T-helper 2 cell treated with Interferon-gamma antibody and Interleukin-4, amounts not matched to agents 5 μg/mL and 100 μg/mL, for 36 hours (primary cell): Measurements from ENCODE around the gene ASPG.
A peak's percentile ranks its signal among the peaks of the same experiment; 100 is the strongest.

Experiments
- DNase-seq: peaks from one replicate; pipeline ENCODE4 v3.0.0; 2021; ENCODE audit warnings: low spot score
- H3K27ac Mint-ChIP-seq: one replicate; pipeline ENCODE4 v1.8.0; 2021; ENCODE audit warnings: mild to moderate bottlenecking, mixed read lengths
- H3K27me3 Mint-ChIP-seq: one replicate; pipeline ENCODE4 v1.8.0; 2021; ENCODE audit warnings: low read depth, mixed read lengths
- H3K36me3 Mint-ChIP-seq: one replicate; pipeline ENCODE4 v1.8.0; 2021; ENCODE audit warnings: low read depth, mixed read lengths
- H3K4me1 Mint-ChIP-seq: one replicate; pipeline ENCODE4 v1.8.0; 2021; ENCODE audit warnings: low read depth, mixed read lengths
- H3K4me3 Mint-ChIP-seq: one replicate; pipeline ENCODE4 v1.8.0; 2022; ENCODE audit warnings: mild to moderate bottlenecking, moderate library complexity, mixed read lengths
- H3K9me3 Mint-ChIP-seq: one replicate; pipeline ENCODE4 v1.8.0; 2021; ENCODE audit warnings: mixed read lengths

ASPG gene

GRCh38 chr14:104094056-104094708 is 8.7 kb downstream of the ASPG start:
- Mint-ChIP-seq H3K4me1 (peaks cover 1% of the 10 kb centered on the region), H3K27ac (no peak overlapping the region), H3K4me3 (no peak overlapping the region), H3K9me3 (no peaks in the 10 kb centered on the region), H3K27me3 (no peaks in the 10 kb centered on the region), H3K36me3 (no peaks in the 10 kb centered on the region)
- no peak for DNase-seq

GRCh38 chr14:104094709-104095425 is 9.4 kb downstream of the ASPG start:
- Mint-ChIP-seq H3K4me3 (no peak overlapping the region), H3K27ac (no peak overlapping the region), H3K9me3 (no peaks in the 10 kb centered on the region), H3K27me3 (no peaks in the 10 kb centered on the region), H3K4me1 (peaks cover 1% of the 10 kb centered on the region), H3K36me3 (no peaks in the 10 kb centered on the region)
- peak; percentile 61 for DNase-seq

GRCh38 chr14:104095426-104096310 is 10.2 kb downstream of the ASPG start:
- no peak for DNase-seq
- Mint-ChIP-seq H3K4me1 (peaks cover 1% of the 10 kb centered on the region), H3K4me3 (no peak overlapping the region), H3K27ac (no peak overlapping the region), H3K9me3 (no peaks in the 10 kb centered on the region), H3K27me3 (no peaks in the 10 kb centered on the region), H3K36me3 (no peaks in the 10 kb centered on the region)

GRCh38 chr14:104096318-104096717 is 10.8 kb downstream of the ASPG start:
- H3K36me3 Mint-ChIP-seq = no peaks in the 10 kb centered on the region
- peaks cover 1% of the 10 kb centered on the region for H3K4me1 Mint-ChIP-seq
- DNase-seq = no peak
- H3K9me3 Mint-ChIP-seq = no peaks in the 10 kb centered on the region
- H3K27me3 Mint-ChIP-seq = no peaks in the 10 kb centered on the region
- H3K27ac Mint-ChIP-seq = no peak overlapping the region
- H3K4me3 Mint-ChIP-seq = no peak overlapping the region

GRCh38 chr14:104096751-104097700 is 11.5 kb downstream of the ASPG start:
- no peaks in the 10 kb centered on the region for H3K36me3 Mint-ChIP-seq
- no peak overlapping the region for H3K27ac Mint-ChIP-seq
- no peaks in the 10 kb centered on the region for H3K9me3 Mint-ChIP-seq
- peaks cover 1% of the 10 kb centered on the region for H3K4me1 Mint-ChIP-seq
- no peaks in the 10 kb centered on the region for H3K27me3 Mint-ChIP-seq
- no peak for DNase-seq
- H3K4me3 Mint-ChIP-seq = no peak overlapping the region

GRCh38 chr14:104098272-104099095 is 13.0 kb downstream of the ASPG start:
- Mint-ChIP-seq H3K27me3 (no peaks in the 10 kb centered on the region), H3K27ac (no peak overlapping the region), H3K4me1 (peaks cover 1% of the 10 kb centered on the region), H3K9me3 (no peaks in the 10 kb centered on the region), H3K36me3 (no peaks in the 10 kb centered on the region), H3K4me3 (no peak overlapping the region)
- no peak for DNase-seq

- no peak for DNase-seq
- Mint-ChIP-seq H3K36me3 (no peaks in the 10 kb centered on the region), H3K4me1 (peaks cover 1% of the 10 kb centered on the region), H3K4me3 (no peak overlapping the region), H3K9me3 (no peaks in the 10 kb centered on the region), H3K27ac (no peak overlapping the region), H3K27me3 (no peaks in the 10 kb centered on the region)
These were observed 13.9 kb downstream of the ASPG start for GRCh38 chr14:104099096-104100041.

GRCh38 chr14:104100171-104101085 is 14.9 kb downstream of the ASPG start:
- no peak for DNase-seq
- Mint-ChIP-seq H3K27me3 (no peaks in the 10 kb centered on the region), H3K4me1 (no peaks in the 10 kb centered on the region), H3K36me3 (no peaks in the 10 kb centered on the region), H3K4me3 (no peak overlapping the region), H3K9me3 (no peaks in the 10 kb centered on the region), H3K27ac (no peak overlapping the region)

- Mint-ChIP-seq H3K4me3 (no peak overlapping the region), H3K27me3 (no peaks in the 10 kb centered on the region), H3K36me3 (no peaks in the 10 kb centered on the region), H3K9me3 (no peaks in the 10 kb centered on the region), H3K4me1 (no peaks in the 10 kb centered on the region), H3K27ac (no peak overlapping the region)
- no peak for DNase-seq
These were observed 15.7 kb downstream of the ASPG start for GRCh38 chr14:104101086-104101621.

- Mint-ChIP-seq H3K36me3 (no peaks in the 10 kb centered on the region), H3K4me1 (no peaks in the 10 kb centered on the region), H3K9me3 (no peaks in the 10 kb centered on the region), H3K4me3 (no peak overlapping the region), H3K27me3 (no peaks in the 10 kb centered on the region), H3K27ac (no peak overlapping the region)
- no peak for DNase-seq
These were observed 16.3 kb downstream of the ASPG start for GRCh38 chr14:104101651-104102281.
